ENCODE results near the gene TMEM14C. TPM values are rescaled to one million over a fixed set of nuclear protein-coding genes. Genes with fewer than 3 reads are reported as not detected.
"Not testable (repeated sequence)": the region's sequence is repeated elsewhere in the genome, so short reads cannot be mapped to it uniquely, and the experiment has no call there.

TMEM14C gene
- total RNA-seq, 2 donors from 2014 or later, result 31.5 to 37.5 TPM

DNA sequence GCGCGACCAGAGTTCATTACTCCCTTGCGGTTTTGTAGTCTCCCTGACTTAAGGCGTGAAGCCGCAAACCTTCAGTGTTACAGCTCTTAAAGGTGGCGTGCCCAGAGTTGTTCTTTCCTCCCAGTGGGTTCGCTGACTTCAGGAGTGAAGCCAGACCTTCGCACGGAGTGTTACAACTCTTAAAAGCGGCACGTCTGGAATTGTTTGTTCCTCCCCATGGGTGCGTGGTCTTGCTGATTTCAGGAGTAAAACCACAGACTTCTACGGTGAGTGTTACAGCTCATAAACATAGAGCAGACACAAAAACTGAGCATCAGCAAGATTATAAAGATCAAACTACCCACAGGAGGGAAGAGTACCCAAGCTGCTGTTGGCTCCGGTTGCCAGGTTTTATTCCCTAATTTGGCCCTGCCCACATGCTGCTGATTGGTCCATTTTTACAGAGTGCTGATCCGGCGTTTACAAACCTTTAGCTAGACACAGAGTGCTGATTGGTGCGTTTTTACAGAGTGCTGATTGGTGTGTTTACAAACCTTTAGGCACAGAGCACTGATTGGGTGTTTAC is 10.4 kb downstream of the TMEM14C start:
- Mint-ChIP-seq H3K4me3 (no peak overlapping the region), H3K36me3 (ENCODE audit: low read depth) (peaks cover 3% of the 10 kb centered on the region), H3K27ac (no peak overlapping the region), H3K27me3 (no peaks in the 10 kb centered on the region), H3K4me1 (peaks cover 8% of the 10 kb centered on the region)
- no peaks in the 10 kb centered on the region for H3K9me3 ChIP-seq (ENCODE audit: control insufficient read depth, low read length, poor library complexity, severe bottlenecking)
- no peak for ATAC-seq
- DNase-seq, result no peak

GRCh38 chr6:10733863-10734262 is 11.0 kb downstream of the TMEM14C start:
- Mint-ChIP-seq H3K27ac (no peak overlapping the region), H3K36me3 (ENCODE audit: low read depth) (peaks cover 2% of the 10 kb centered on the region), H3K27me3 (no peaks in the 10 kb centered on the region), H3K4me3 (no peak overlapping the region), H3K4me1 (peaks cover 7% of the 10 kb centered on the region)
- H3K9me3 ChIP-seq (ENCODE audit: control insufficient read depth, low read length, poor library complexity, severe bottlenecking), result no peaks in the 10 kb centered on the region
- DNase-seq (no peak), ATAC-seq (no peak)

DNA sequence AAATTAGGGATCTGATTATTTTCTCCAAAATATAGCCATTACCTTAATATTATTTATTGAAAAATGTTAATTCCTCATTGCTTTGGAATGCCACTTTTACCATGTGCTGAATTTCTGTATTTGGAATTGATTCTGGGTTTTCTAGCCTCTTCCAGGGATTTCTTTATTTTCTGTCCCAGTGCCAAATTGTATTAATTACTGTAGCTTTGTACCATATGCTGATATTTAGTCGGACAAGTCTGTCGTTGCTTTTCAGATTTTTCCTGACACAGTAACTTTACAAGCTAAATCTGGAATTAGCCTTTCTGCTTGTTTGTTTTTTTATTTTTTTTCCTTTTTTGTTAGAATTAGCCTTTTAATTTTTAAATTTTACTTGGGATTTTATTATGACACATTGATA is 13.9 kb downstream of the TMEM14C start:
- ATAC-seq, result no peak
- Mint-ChIP-seq H3K4me1 (peaks cover 4% of the 10 kb centered on the region), H3K36me3 (ENCODE audit: low read depth) (no peaks in the 10 kb centered on the region), H3K27me3 (no peaks in the 10 kb centered on the region), H3K27ac (no peak overlapping the region), H3K4me3 (no peak overlapping the region)
- H3K9me3 ChIP-seq (ENCODE audit: control insufficient read depth, low read length, poor library complexity, severe bottlenecking), result no peaks in the 10 kb centered on the region
- no peak for DNase-seq

DNA sequence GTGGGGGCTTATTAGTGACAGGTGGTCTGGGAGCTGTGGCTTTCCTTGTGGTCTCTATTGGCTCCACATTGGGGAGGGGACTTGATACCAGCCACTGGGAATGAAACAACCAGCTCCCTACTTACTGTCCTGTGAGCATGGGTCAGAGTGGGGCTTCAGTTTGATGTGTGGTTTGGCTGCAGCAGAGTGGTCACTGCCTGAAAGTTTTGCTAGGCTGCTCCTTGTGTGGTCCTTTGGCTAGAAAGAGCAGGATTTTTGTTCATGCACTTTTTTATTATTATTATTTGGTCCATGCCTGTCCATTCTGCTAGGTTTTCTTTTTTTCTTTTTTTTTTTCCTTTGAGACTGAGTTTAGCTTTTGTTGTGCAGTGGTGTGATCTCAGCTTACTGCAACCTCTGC is 17.2 kb downstream of the TMEM14C start:
- H3K27ac Mint-ChIP-seq, result no peak overlapping the region
- no peak overlapping the region for H3K4me3 Mint-ChIP-seq
- peaks cover 9% of the 10 kb centered on the region for H3K4me1 Mint-ChIP-seq
- no peak for DNase-seq
- H3K9me3 ChIP-seq (ENCODE audit: control insufficient read depth, low read length, poor library complexity, severe bottlenecking), result no peaks in the 10 kb centered on the region
- H3K27me3 Mint-ChIP-seq, result no peaks in the 10 kb centered on the region
- H3K36me3 Mint-ChIP-seq (ENCODE audit: low read depth), result no peaks in the 10 kb centered on the region
- no peak for ATAC-seq

- H3K4me1 Mint-ChIP-seq, result peaks cover 15% of the 10 kb centered on the region
- ATAC-seq; H3K4me3 Mint-ChIP-seq; DNase-seq; H3K27ac Mint-ChIP-seq; H3K27me3 Mint-ChIP-seq; H3K9me3 ChIP-seq (ENCODE audit: control insufficient read depth, low read length, poor library complexity, severe bottlenecking); H3K36me3 Mint-ChIP-seq (ENCODE audit: low read depth): not testable (repeated sequence)
These were observed 18.8 kb downstream of the TMEM14C start for GRCh38 chr6:10741643-10742042.

GRCh38 chr6:10742251-10742650 is 19.4 kb downstream of the TMEM14C start:
- Mint-ChIP-seq H3K27ac (no peak overlapping the region), H3K4me3 (no peak overlapping the region), H3K4me1 (peaks cover 19% of the 10 kb centered on the region), H3K27me3 (no peaks in the 10 kb centered on the region), H3K36me3 (ENCODE audit: low read depth) (peaks cover 2% of the 10 kb centered on the region)
- ATAC-seq (no peak), DNase-seq (no peak)
- H3K9me3 ChIP-seq (ENCODE audit: control insufficient read depth, low read length, poor library complexity, severe bottlenecking), result no peaks in the 10 kb centered on the region

GRCh38 chr6:10743515-10743914 is 20.6 kb downstream of the TMEM14C start:
- Mint-ChIP-seq H3K36me3 (ENCODE audit: low read depth) (peaks cover 2% of the 10 kb centered on the region), H3K4me3 (no peak overlapping the region), H3K4me1 (peaks cover 22% of the 10 kb centered on the region), H3K27me3 (no peaks in the 10 kb centered on the region), H3K27ac (no peak overlapping the region)
- no peak for DNase-seq
- ATAC-seq, result no peak
- H3K9me3 ChIP-seq (ENCODE audit: control insufficient read depth, low read length, poor library complexity, severe bottlenecking), result no peaks in the 10 kb centered on the region

DNA sequence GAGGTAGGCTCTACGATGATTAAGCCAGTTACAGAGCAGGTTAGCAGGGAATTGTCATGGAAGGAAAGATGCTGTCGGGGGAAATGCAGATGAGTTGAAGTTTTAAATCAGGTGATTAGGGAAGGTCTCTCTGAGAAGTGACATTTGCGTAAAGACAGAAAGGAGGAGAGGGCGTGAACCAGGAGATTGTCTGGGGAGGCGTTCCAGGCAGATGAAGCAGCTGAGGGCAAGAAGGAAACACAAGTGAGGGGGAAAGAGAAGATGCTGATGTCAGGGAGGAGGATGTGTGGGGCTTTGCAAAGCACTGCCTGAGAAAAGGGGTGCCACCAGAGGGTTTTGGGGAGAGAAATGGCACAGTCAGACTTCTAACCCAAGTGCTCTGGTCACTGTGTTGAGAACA is 22.2 kb downstream of the TMEM14C start:
- Mint-ChIP-seq H3K27ac (no peak overlapping the region), H3K27me3 (no peaks in the 10 kb centered on the region), H3K36me3 (ENCODE audit: low read depth) (peaks cover 2% of the 10 kb centered on the region), H3K4me3 (peak overlapping the region; percentile 59), H3K4me1 (peaks cover 32% of the 10 kb centered on the region)
- DNase-seq (no peak), ATAC-seq (no peak)
- H3K9me3 ChIP-seq (ENCODE audit: control insufficient read depth, low read length, poor library complexity, severe bottlenecking), result no peaks in the 10 kb centered on the region

DNA sequence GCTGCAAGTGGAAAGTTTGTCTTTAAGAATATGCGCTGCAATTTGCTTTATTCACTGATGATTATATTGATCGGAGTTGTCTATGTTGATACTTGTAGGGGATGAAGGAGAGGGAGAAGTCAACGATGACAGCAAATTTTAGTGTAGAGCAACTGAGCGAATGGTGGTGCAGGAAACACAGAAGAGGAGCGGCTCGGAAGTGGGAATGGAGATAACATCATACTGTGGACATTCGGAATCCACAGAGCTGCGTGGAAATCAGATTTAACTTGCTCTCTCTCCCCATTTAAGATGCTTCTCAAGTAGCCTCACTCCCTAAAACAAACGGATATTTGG is 24.0 kb downstream of the TMEM14C start:
- Mint-ChIP-seq H3K27me3 (no peaks in the 10 kb centered on the region), H3K27ac (peak overlapping the region; percentile 95), H3K4me3 (peak overlapping the region; percentile 92), H3K4me1 (peaks cover 41% of the 10 kb centered on the region), H3K36me3 (ENCODE audit: low read depth) (peaks cover 2% of the 10 kb centered on the region)
- no peaks in the 10 kb centered on the region for H3K9me3 ChIP-seq (ENCODE audit: control insufficient read depth, low read length, poor library complexity, severe bottlenecking)
- no peak for DNase-seq
- no peak for ATAC-seq

DNA sequence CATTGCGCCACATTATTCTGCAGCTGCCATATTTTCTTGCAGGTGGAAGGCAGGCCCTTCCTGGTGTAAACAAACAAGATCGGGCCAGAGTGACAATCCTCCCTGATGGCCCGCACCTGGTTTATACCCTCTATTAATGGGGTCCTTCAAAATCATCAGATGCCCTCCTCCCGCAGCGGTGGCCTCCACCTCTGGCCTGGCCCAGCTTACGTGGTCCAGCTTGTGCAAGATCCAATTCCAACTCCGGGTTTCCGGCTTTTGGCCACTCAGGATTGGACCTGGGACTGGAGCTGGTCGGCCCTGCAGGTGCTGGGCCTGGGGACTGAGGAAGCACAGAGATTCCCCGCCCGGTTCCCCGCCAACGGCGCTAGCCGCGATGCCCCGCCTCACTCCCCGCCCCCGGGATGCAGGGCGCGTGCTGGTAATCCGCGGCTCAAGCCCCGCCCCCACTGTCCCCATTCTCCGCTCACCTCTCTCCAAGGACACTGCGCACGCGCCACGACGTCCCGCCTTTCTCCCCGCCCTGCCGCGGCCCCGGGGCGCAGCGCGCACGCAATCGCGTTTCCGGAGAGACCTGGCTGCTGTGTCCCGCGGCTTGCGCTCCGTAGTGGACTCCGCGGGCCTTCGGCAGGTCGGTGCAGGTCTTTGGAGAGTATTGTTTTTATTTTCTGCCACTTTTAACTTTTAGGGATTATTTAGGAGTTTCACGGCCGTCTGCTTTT is 24.5 kb downstream of the TMEM14C start, which contains the start of gene TMEM14B:
TSS of gene TMEM14B (plus strand) at position 555 of the 722 bp plus-strand sequence. CDS start 1,441 bp downstream, outside the sequence.
- Mint-ChIP-seq H3K4me1 (peaks cover 41% of the 10 kb centered on the region), H3K36me3 (ENCODE audit: low read depth) (peaks cover 2% of the 10 kb centered on the region)
- no peaks in the 10 kb centered on the region for H3K9me3 ChIP-seq (ENCODE audit: control insufficient read depth, low read length, poor library complexity, severe bottlenecking)

DNA sequence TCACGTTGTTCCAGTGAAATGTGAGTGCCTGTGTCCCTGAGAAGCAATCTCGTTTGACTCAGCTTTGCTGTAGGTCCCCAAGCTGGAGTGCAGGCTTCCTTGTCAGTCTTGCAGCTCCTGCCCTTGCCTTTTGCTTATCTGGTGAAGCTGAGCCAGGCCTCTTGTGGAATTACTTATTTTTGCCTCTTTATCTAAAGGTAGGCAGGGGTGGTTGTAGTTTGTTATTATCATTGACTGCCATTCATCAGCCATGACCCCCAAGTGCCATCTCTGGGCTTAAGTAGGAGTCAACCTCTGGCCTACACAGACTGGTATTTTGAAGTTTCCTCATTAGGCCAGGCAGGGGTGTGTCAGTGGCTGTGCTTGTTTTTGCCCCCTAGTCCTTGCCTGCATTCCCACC is 26.9 kb downstream of the TMEM14C start:
- peak overlapping the region; percentile 49 for H3K27ac Mint-ChIP-seq
- no peak for DNase-seq
- H3K9me3 ChIP-seq (ENCODE audit: control insufficient read depth, low read length, poor library complexity, severe bottlenecking), result no peaks in the 10 kb centered on the region
- no peaks in the 10 kb centered on the region for H3K27me3 Mint-ChIP-seq
- H3K36me3 Mint-ChIP-seq (ENCODE audit: low read depth), result peaks cover 7% of the 10 kb centered on the region
- no peak for ATAC-seq
- no peak overlapping the region for H3K4me3 Mint-ChIP-seq
- H3K4me1 Mint-ChIP-seq, result peaks cover 50% of the 10 kb centered on the region

More for the DNA sequence above, 24.5 kb downstream of the TMEM14C start, which contains the start of gene TMEM14B:
- Mint-ChIP-seq H3K27ac (peak within 1 kb of the TSS; percentile 95), H3K27me3 (no peaks in the 10 kb centered on the region), H3K4me3 (peak within 1 kb of the TSS; percentile 92)
- ATAC-seq (peak; percentile 97), DNase-seq (peak; percentile 99 to 100 (median 100))

GRCh38 chr6:10750568-10750967 is 27.7 kb downstream of the TMEM14C start:
- H3K27me3 Mint-ChIP-seq; H3K4me3 Mint-ChIP-seq; DNase-seq; H3K9me3 ChIP-seq (ENCODE audit: control insufficient read depth, low read length, poor library complexity, severe bottlenecking); H3K36me3 Mint-ChIP-seq (ENCODE audit: low read depth); ATAC-seq: not testable (repeated sequence)
- Mint-ChIP-seq H3K27ac (peak overlapping the region; percentile 49), H3K4me1 (peaks cover 51% of the 10 kb centered on the region)

DNA sequence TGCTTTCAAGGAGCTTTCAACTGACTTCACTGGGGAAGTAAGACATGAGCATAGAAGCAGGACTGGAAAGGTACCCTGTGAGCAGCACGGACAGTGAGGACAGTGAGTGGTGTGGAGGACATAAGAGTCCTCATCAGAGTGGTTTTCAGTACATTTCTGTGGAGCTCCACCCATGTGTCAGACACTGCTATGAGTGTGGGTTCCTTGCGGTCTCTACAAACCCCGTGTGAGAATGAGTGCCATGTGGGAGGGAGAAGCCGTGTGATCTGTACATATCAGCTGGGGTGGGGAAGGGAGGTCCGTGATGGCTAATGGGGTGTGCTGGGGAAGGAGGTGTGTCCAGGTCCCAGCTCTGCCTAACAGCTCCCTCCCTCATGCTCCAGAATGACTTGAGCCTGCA is 28.9 kb downstream of the TMEM14C start:
- not testable (repeated sequence) for H3K36me3 Mint-ChIP-seq (ENCODE audit: low read depth); ATAC-seq; H3K9me3 ChIP-seq (ENCODE audit: control insufficient read depth, low read length, poor library complexity, severe bottlenecking); H3K4me3 Mint-ChIP-seq; H3K27ac Mint-ChIP-seq; H3K27me3 Mint-ChIP-seq; DNase-seq
- H3K4me1 Mint-ChIP-seq, result peaks cover 44% of the 10 kb centered on the region

- no peak overlapping the region for H3K4me3 Mint-ChIP-seq
- H3K9me3 ChIP-seq (ENCODE audit: control insufficient read depth, low read length, poor library complexity, severe bottlenecking), result no peaks in the 10 kb centered on the region
- no peak for ATAC-seq
- no peaks in the 10 kb centered on the region for H3K27me3 Mint-ChIP-seq
- H3K36me3 Mint-ChIP-seq (ENCODE audit: low read depth), result peaks cover 6% of the 10 kb centered on the region
- DNase-seq, result no peak
- no peak overlapping the region for H3K27ac Mint-ChIP-seq
- peaks cover 27% of the 10 kb centered on the region for H3K4me1 Mint-ChIP-seq
These were observed 33.2 kb downstream of the TMEM14C start for GRCh38 chr6:10756085-10756484.

All from T-helper 17 cell (primary cell).